Mesothelial cell of epicardium (in vitro differentiated cells): ENCODE results near the gene GEMIN7. TPM values are rescaled to one million over a fixed set of nuclear protein-coding genes. Genes with fewer than 3 reads are reported as not detected.
A peak's percentile ranks its signal among the peaks of the same experiment; 100 is the strongest.
"Not testable (repeated sequence)": the region's sequence is repeated elsewhere in the genome, so short reads cannot be mapped to it uniquely, and the experiment has no call there.

ENCODE experiments used
- DNase-seq, 2 experiments: peaks; one replicate each; pipeline ENCODE4 v3.0.0; 2021; ENCODE audit warnings: low spot score in 2 of 2; ENCODE audit not compliant: unreplicated experiment in 2 of 2
- H3K27ac Mint-ChIP-seq: 2 replicates; pipeline ENCODE4 v1.8.0; 2021; ENCODE audit warnings: mixed read lengths
- H3K27me3 Mint-ChIP-seq: 2 replicates; pipeline ENCODE4 v1.8.0; 2021; ENCODE audit warnings: low read depth, mixed read lengths
- H3K36me3 Mint-ChIP-seq: 2 replicates; pipeline ENCODE4 v1.8.0; 2021; ENCODE audit warnings: mixed read lengths
- H3K4me1 Mint-ChIP-seq: 2 replicates; pipeline ENCODE4 v1.8.0; 2021; ENCODE audit warnings: mixed read lengths
- H3K4me3 Mint-ChIP-seq: 2 replicates; pipeline ENCODE4 v1.8.0; 2021; ENCODE audit warnings: mild to moderate bottlenecking, moderate library complexity, mixed read lengths
- H3K9me3 Mint-ChIP-seq: 2 replicates; pipeline ENCODE4 v1.8.0; 2021; ENCODE audit warnings: mixed read lengths
- total RNA-seq: library from RNA; stranded (reverse); gene quantifications from 3 replicates; pipeline ENCODE4 v1.2.1, GENCODE V29; 2021
- TF ChIP-seq, protein P1 (sequence below): fragments of 200-600 bp; sonication (generic); IDR thresholded peaks from one replicate; pipeline ENCODE4 v1.5.0; 2021; ENCODE audit warnings: antibody characterized with exemption; ENCODE audit not compliant: unreplicated experiment

The GEMIN7 gene
- total RNA-seq, 1 donor from 2014 or later: 27.5 TPM

DNA sequence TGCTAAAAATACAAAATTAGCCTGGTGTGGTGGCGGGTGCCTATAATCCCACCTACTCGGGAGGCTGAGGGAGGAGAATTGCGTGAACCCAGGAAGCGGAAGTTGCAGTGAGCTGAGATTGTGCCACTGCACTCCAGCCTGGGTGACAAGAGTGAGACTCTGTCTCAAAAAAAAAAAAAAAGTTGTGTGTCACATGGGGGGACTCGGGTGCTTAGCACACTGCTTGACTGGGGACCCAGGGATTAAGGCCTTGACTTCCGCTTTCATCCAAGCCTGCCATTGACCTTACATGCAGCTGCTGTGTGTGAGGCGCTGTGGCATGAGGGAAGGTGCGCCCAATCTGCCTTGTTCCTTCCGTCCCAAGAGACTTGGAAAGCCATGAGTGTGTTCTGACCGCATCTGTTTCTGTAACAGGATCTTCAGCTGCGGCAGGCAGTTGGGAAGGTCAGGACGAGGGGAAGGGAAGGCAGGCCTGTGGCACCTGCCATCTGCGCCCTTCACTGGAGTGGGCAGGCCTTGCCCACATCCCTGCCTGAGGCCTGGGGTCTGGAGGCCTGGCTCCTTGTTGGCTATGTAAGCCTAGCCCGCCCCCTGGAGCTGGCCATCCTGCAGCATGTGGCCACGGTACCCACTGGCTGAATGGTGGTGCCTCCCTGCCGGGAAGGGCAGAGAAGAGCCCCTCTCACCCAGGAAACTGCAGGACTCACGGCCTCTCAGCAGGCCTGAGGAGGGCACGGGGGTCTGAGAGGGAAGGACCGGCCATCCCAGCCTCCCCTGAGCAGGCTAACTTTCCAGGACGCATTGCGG, 37.0 kb downstream of the GEMIN7 start:
- TF ChIP-seq, protein P1, sequence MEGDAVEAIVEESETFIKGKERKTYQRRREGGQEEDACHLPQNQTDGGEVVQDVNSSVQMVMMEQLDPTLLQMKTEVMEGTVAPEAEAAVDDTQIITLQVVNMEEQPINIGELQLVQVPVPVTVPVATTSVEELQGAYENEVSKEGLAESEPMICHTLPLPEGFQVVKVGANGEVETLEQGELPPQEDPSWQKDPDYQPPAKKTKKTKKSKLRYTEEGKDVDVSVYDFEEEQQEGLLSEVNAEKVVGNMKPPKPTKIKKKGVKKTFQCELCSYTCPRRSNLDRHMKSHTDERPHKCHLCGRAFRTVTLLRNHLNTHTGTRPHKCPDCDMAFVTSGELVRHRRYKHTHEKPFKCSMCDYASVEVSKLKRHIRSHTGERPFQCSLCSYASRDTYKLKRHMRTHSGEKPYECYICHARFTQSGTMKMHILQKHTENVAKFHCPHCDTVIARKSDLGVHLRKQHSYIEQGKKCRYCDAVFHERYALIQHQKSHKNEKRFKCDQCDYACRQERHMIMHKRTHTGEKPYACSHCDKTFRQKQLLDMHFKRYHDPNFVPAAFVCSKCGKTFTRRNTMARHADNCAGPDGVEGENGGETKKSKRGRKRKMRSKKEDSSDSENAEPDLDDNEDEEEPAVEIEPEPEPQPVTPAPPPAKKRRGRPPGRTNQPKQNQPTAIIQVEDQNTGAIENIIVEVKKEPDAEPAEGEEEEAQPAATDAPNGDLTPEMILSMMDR: no peak
- peaks cover 36% of the 10 kb centered on the region for H3K4me1 Mint-ChIP-seq
- no peaks in the 10 kb centered on the region for H3K27me3 Mint-ChIP-seq
- H3K4me3 Mint-ChIP-seq: no peak overlapping the region
- H3K27ac Mint-ChIP-seq: no peak overlapping the region
- no peaks in the 10 kb centered on the region for H3K36me3 Mint-ChIP-seq
- H3K9me3 Mint-ChIP-seq: no peaks in the 10 kb centered on the region
- no peak for DNase-seq

- Mint-ChIP-seq H3K4me3 (no peak overlapping the region), H3K27me3 (no peaks in the 10 kb centered on the region), H3K36me3 (no peaks in the 10 kb centered on the region), H3K27ac (peak overlapping the region; percentile 56), H3K4me1 (peaks cover 42% of the 10 kb centered on the region), H3K9me3 (no peaks in the 10 kb centered on the region)
- peak in 1 of 2 experiments; percentile 49 for DNase-seq
- TF ChIP-seq, protein P1: no peak
These were observed 38.1 kb downstream of the GEMIN7 start for GRCh38 chr19:45117167-45117594.

DNA sequence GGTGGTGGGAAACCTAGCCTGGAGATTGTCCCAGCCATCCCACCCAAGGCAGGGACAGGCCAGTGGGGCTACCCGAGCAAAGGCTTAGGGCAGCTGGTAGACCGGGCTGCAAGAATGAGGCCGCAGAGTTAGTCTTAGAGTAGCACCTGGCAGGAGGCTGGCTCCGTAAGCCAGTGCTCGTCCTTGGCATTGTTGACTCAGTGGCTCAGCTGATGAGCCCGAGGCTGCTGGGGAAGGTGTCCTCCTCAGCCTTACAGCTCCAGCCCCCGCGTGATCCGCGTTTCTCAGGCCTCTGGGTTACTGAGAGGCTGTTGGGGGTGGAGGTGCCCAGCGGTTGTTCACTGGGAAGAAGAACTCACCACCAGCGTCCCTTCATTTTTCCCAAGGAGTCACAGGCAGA, 38.6 kb downstream of the GEMIN7 start:
- H3K4me3 Mint-ChIP-seq: no peak overlapping the region
- no peaks in the 10 kb centered on the region for H3K9me3 Mint-ChIP-seq
- no peaks in the 10 kb centered on the region for H3K27me3 Mint-ChIP-seq
- DNase-seq: no peak
- TF ChIP-seq, protein P1: no peak
- no peaks in the 10 kb centered on the region for H3K36me3 Mint-ChIP-seq
- H3K27ac Mint-ChIP-seq: no peak overlapping the region
- H3K4me1 Mint-ChIP-seq: peaks cover 47% of the 10 kb centered on the region

DNA sequence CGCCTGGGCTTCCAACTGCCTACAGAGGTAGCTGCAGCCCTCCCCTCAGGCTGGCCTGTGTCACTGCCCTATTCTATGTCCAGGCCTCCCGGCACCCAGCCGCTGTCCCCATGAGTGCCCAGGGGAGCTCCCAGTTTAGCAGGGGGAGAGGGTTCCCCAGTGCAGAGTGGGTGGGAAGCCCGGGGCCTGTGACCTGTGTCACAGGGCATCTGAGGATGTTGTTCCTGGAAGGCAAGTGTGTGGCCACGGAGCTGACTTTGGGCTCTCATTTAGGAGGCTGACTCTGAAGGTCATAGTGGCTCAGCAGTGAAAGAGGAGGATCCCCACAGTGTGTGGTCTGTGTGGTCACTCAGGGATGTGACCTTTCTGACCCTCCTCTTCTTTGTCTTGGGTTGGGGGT, 39.0 kb downstream of the GEMIN7 start:
- no peak overlapping the region for H3K27ac Mint-ChIP-seq

GRCh38 chr19:45118591-45119355, 39.7 kb downstream of the GEMIN7 start:
- H3K27me3 Mint-ChIP-seq, H3K9me3 Mint-ChIP-seq, H3K4me3 Mint-ChIP-seq, DNase-seq, H3K36me3 Mint-ChIP-seq: not testable (repeated sequence)
- Mint-ChIP-seq H3K4me1 (peaks cover 47% of the 10 kb centered on the region), H3K27ac (peak overlapping the region; percentile 43)

More for the DNA sequence above, 39.0 kb downstream of the GEMIN7 start:
- H3K36me3 Mint-ChIP-seq: no peaks in the 10 kb centered on the region
- no peaks in the 10 kb centered on the region for H3K9me3 Mint-ChIP-seq
- H3K4me1 Mint-ChIP-seq: peaks cover 47% of the 10 kb centered on the region
- DNase-seq: no peak
- no peaks in the 10 kb centered on the region for H3K27me3 Mint-ChIP-seq
- H3K4me3 Mint-ChIP-seq: no peak overlapping the region
- TF ChIP-seq, protein P1: no peak

DNA sequence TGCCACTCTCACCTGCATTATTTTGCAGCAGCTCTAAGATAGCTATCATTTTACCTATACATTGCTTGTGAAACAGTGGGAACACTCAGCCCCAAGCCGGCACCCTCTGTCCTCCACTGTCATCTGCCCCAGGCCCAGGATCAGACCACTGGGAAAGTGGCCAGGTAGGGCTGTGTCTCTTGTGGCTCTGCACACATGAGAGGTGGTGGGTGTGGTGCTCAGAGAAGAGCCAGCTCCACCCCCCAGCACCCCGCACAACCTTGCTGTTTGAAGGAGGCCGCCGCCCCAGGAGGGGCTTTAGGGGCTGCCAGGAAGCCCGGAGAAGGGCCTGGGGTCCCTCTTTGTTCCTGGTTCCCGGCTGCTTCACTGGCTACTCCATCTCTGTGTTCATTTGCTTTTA, 40.5 kb downstream of the GEMIN7 start:
- no peaks in the 10 kb centered on the region for H3K9me3 Mint-ChIP-seq
- H3K27me3 Mint-ChIP-seq: no peaks in the 10 kb centered on the region
- TF ChIP-seq, protein P1: no peak
- H3K4me1 Mint-ChIP-seq: peaks cover 50% of the 10 kb centered on the region
- H3K27ac Mint-ChIP-seq: no peak overlapping the region
- DNase-seq: no peak
- H3K36me3 Mint-ChIP-seq: no peaks in the 10 kb centered on the region
- no peak overlapping the region for H3K4me3 Mint-ChIP-seq
